Glomerular visceral epithelial cell (primary cell): ENCODE data around the gene HCN1.
A peak's percentile ranks its signal among the peaks of the same experiment; 100 is the strongest.
"Not testable (repeated sequence)": the region's sequence is repeated elsewhere in the genome, so short reads cannot be mapped to it uniquely, and the experiment has no call there.

Source experiments
- DNase-seq: peaks from one replicate; pipeline ENCODE4 v3.0.0-alpha.2; 2016; ENCODE audit errors: extremely low spot score

The HCN1 gene

GRCh38 chr5:45417285-45417998 lies 278.7 kb downstream of the HCN1 start:
- no peak for DNase-seq

- DNase-seq, result no peak
Measured at GRCh38 chr5:45414620-45415573, 281.3 kb downstream of the HCN1 start.

- DNase-seq, result peak; percentile 32
Measured at GRCh38 chr5:45411971-45412612, 284.1 kb downstream of the HCN1 start.

GRCh38 chr5:45410304-45410995 lies 285.7 kb downstream of the HCN1 start:
- no peak for DNase-seq

GRCh38 chr5:45408067-45408466 lies 288.1 kb downstream of the HCN1 start:
- DNase-seq, result no peak

- no peak for DNase-seq
Measured at GRCh38 chr5:45402804-45403455, 293.2 kb downstream of the HCN1 start.

- DNase-seq, result no peak
Measured at GRCh38 chr5:45399041-45399440, 297.1 kb downstream of the HCN1 start.

GRCh38 chr5:45385321-45386058 lies 310.7 kb downstream of the HCN1 start:
- DNase-seq, result peak; percentile 68

GRCh38 chr5:45383985-45384384 lies 312.2 kb downstream of the HCN1 start:
- DNase-seq, result no peak

- no peak for DNase-seq
Measured at GRCh38 chr5:45382583-45382982, 313.6 kb downstream of the HCN1 start.

GRCh38 chr5:45376417-45376816 lies 319.8 kb downstream of the HCN1 start:
- DNase-seq, result no peak

- DNase-seq, result no peak
Measured at GRCh38 chr5:45372629-45373028, 323.6 kb downstream of the HCN1 start.

GRCh38 chr5:45371423-45371822 lies 324.8 kb downstream of the HCN1 start:
- not testable (repeated sequence) for DNase-seq

- no peak for DNase-seq
Measured at GRCh38 chr5:45355189-45355992, 340.8 kb downstream of the HCN1 start.

GRCh38 chr5:45336464-45336863 lies 359.7 kb downstream of the HCN1 start:
- no peak for DNase-seq

GRCh38 chr5:45335978-45336377 lies 360.2 kb downstream of the HCN1 start:
- no peak for DNase-seq

- no peak for DNase-seq
Measured at GRCh38 chr5:45335346-45335745, 360.8 kb downstream of the HCN1 start.

- DNase-seq, result no peak
Measured at GRCh38 chr5:45334939-45335338, 361.2 kb downstream of the HCN1 start.

- not testable (repeated sequence) for DNase-seq
Measured at GRCh38 chr5:45312627-45313026, 383.6 kb downstream of the HCN1 start.

- no peak for DNase-seq
Measured at GRCh38 chr5:45295231-45295630, 400.9 kb downstream of the HCN1 start.
